Stimulated activated CD4-positive, alpha-beta T cell treated with anti-CD3 and anti-CD28 coated beads, Interleukin-1b, Interleukin-23, amount 100 ng/mL, for 4 hours (primary cell): Measurements from ENCODE around the gene CKMT1B.
"Not testable (repeated sequence)": the region's sequence is repeated elsewhere in the genome, so short reads cannot be mapped to it uniquely, and the experiment has no call there.

Experiments
- DNase-seq, 2 donors: peaks; one replicate each; pipeline ENCODE4 v3.0.0-alpha.2; 2020; ENCODE audit warnings: low read depth in 2 of 2

Gene CKMT1B

GRCh38 chr15:43593328-43594190, at the start of gene CKMT1B:
Gene CKMT1B, plus strand, starts transcription at chr15:43594027. Its CDS starts 192 bp downstream, at chr15:43594219.
- DNase-seq, result not testable (repeated sequence)

GRCh38 chr15:43544266-43544665, 49.6 kb upstream of the CKMT1B start:
- DNase-seq, result no peak

- no peak for DNase-seq
Measured at GRCh38 chr15:43545426-43545825, 48.4 kb upstream of the CKMT1B start.

DNA sequence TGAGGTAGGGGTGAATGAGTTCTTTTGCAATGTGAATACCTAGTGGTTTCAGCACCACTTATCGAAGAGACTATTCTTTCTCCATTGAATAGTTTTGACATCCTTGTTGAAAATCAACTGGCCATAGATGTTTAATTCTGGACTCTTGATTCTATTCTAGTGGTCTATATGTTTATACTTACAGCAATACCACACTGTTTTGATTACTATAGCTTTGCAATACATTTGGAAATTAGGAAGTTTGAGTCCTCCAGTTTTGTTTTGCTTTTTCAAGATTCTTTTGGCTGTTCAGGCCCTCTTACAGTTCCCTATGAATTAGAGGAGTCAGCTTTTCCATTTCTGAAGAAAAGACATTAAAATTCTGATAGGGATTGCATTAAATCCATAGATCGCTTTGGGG, 46.3 kb upstream of the CKMT1B start:
- DNase-seq, result no peak

DNA sequence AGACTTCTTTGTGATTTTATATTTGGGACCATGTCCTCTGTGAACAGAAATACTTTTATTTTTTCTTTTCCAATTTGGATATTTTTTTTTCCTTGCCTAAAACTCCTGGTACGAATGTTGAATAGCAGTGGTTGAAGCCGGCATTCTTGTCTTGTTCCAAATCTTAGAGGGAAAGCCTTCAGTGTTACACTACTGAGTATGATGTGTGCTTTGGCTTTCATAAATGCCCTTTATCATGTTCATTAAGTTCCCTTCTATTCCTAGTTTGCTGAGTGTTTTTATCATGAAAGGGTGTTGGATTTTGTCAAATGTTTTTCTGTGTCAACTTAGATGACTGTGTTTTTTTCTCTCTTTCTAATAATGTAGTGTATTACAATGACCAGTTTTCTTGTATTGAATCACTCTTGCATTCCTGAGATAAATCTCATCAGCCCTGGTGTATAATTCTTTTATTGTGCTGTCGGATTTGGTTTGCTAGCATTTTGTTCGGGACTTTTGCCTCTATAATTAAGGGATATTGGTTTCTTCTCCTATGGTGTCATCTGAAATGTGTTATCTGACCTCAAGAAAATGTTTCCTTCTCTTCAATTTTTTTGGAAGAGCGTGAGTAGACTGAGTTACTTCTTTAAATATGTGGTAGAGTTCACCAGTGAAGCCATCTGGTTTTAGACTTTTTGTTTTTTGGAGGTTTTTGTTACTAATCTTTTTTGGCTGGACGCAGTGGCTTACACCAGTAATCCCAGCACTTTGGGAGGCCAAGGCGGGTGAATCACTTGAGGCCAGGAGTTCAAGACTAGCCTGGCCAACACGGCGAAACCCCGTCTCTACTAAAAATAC, 43.1 kb upstream of the CKMT1B start:
- no peak for DNase-seq

DNA sequence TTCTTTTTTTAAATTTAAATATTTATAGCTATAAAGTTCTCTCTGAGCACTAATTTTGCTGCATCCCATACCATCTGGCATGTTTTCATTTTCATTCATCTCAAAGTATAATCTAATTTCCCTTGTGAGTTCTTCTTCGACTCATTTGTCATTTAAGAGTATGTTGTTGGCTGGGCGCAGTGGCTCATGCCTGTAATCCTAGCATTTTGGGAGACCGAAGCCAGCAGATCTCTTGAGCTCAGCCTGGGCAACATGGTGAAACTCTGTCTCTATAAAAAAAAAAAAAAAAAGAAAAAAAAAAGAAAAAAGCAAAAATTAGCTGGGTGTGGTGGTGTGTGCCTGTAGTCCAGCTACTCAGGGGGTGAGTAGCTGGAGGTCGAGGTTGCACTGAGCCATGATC, 41.6 kb upstream of the CKMT1B start:
- no peak for DNase-seq

GRCh38 chr15:43552986-43553385, 40.8 kb upstream of the CKMT1B start:
- no peak for DNase-seq

- DNase-seq, result not testable (repeated sequence)
Measured at GRCh38 chr15:43562753-43563152, 31.1 kb upstream of the CKMT1B start.

DNA sequence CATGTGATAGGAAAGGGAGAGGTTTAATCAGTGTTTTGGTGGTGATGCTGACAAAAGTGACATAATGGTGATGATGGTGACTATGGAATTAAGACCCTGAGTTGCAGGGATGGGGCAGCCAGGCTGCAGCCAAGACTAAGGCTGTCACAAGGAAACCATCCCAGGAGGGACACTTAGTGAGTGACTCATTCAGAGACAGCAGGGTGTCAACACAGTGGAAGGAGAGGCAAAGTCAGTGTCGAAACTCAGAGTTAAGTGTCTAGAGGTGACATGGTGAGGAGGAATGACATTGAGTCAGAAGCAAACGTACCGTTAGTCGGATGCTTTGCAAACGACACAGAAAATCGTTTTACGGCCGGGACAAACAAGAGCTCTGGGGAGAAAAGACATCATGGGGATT, 30.0 kb upstream of the CKMT1B start:
- DNase-seq, result not testable (repeated sequence)

DNA sequence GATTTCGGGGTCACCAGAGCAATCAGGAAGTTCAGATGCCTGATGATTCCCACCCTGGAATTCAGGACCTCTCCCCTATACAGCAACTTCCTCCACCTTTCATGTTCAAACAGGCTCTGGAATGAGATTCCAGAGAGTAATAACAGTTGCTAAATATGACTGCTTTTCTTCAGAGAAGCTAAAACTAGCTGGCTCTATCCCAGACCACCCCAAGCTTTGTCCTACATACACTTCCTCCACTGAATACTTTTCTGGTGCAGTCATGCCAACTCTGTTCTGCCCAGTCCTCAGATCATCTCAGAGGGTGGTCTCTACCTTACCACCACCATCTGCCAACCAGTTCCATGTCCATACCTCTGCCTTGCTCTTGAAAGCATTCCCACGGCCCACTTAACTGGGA, 27.2 kb upstream of the CKMT1B start:
- DNase-seq, result not testable (repeated sequence)

GRCh38 chr15:43574607-43575006, 19.2 kb upstream of the CKMT1B start:
- DNase-seq, result not testable (repeated sequence)

GRCh38 chr15:43589778-43590466, 3.9 kb upstream of the CKMT1B start, which contains the start of gene PPIP5K1:
Gene PPIP5K1, minus strand, starts transcription at chr15:43590208. Its CDS starts 5,704 bp downstream, at chr15:43584504.
- not testable (repeated sequence) for DNase-seq

GRCh38 chr15:43592841-43593240, 986 bp upstream of the CKMT1B start:
- not testable (repeated sequence) for DNase-seq

DNA sequence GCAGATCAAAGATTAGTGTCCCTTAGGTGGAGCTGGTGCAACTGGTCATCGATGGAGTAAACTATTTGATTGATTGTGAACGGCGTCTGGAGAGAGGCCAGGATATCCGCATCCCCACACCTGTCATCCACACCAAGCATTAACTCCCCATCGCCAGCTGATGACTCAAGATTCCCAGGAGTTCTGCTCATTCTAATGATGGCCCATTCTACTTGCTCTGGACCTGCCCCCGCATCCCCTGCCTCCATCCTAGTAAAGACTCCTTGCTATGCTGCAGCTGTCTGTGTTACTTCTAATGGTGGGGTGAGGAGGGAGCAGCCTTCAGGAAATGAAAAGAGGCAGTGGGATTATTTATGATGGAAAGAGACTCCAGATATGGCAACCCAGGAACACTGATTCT, 5.3 kb downstream of the CKMT1B start:
- DNase-seq, result not testable (repeated sequence)

DNA sequence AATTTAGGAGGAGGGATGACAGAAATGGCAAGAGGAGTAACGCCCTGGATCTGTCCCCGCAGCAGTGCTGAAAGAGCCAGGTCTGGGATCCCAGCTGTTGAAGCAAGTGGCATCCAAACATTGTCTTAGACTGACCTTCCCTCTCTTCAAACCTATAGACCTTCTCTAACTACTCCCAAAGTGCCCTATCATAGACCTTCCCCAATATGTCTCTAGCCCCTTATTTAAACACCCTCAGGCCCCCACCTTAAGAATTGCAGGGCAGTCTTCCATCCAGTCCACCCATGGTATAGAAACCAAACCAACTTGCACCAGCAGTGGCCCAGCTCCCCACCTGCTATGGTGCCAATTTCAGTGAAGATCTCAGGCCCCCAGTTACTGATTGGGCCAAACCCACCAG, 6.4 kb downstream of the CKMT1B start:
- DNase-seq, result not testable (repeated sequence)

GRCh38 chr15:43602233-43602632, 8.4 kb downstream of the CKMT1B start:
- DNase-seq, result not testable (repeated sequence)

GRCh38 chr15:43617750-43618149, 23.9 kb downstream of the CKMT1B start:
- not testable (repeated sequence) for DNase-seq

DNA sequence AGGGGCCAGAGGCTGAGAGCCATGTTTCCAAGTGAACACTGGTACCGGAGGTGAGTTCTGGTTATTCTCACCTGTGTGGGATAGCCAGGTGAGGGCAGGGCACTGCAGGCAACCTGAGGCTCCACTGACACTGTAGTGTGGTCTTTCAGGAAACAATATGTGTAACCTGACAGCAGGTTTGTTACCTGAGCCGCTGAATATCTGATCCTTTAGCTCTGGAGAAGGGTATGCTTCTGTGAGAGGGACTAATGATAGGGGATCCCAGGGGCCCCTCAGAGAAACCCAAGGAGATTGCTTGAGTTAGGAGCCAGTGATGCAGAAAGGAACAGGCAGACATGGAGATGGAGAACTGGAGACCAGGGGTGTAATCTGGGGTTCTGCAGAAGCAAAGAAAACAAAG, 24.9 kb downstream of the CKMT1B start, which contains the start of gene STRC:
Gene STRC (minus strand): TSS at position 101 of the 400 bp plus-strand sequence. CDS start 78 bp downstream, at position 23.
- not testable (repeated sequence) for DNase-seq

- DNase-seq, result not testable (repeated sequence)
Measured at GRCh38 chr15:43622068-43622799, 28.4 kb downstream of the CKMT1B start.

DNA sequence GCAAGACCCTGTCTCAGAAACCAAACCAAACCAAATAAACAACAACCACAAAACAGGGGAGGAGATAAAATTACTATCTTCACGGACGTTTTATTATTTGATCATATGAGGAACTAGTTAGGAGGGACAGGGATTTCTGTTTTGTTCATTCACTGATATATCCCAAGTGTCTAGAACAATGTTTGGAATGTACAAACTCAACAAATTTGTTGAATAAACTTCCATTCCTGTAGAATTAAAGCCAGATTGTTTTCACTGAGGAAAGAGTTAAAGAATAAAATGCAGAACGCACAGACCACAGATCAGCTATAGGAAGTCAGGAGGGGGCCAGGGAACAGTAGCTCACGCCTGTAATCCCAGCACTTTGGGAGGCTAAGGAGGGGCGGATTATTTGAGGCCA, 31.3 kb downstream of the CKMT1B start:
- no peak for DNase-seq

- not testable (repeated sequence) for DNase-seq
Measured at GRCh38 chr15:43626937-43627336, 33.1 kb downstream of the CKMT1B start.
